NOMO-1 treated with dmso at 0.1 percent for 144 hours (cell line): ENCODE results near the gene FAM174C.

Experiments used
- DNase-seq: peaks from one replicate; lab custom pipeline; 2025; ENCODE audit not compliant: unreplicated experiment; lab: John Stamatoyannopoulos, UW

FAM174C gene

GRCh38 chr19:1284979-1285736 is 9.8 kb downstream of the FAM174C start:
- no peak for DNase-seq

GRCh38 chr19:1285737-1286360 is 10.5 kb downstream of the FAM174C start, which contains the start of gene EFNA2:
EFNA2 (plus strand) TSS chr19:1285873; CDS start chr19:1286169, 296 bp downstream.
- no peak for DNase-seq

DNA sequence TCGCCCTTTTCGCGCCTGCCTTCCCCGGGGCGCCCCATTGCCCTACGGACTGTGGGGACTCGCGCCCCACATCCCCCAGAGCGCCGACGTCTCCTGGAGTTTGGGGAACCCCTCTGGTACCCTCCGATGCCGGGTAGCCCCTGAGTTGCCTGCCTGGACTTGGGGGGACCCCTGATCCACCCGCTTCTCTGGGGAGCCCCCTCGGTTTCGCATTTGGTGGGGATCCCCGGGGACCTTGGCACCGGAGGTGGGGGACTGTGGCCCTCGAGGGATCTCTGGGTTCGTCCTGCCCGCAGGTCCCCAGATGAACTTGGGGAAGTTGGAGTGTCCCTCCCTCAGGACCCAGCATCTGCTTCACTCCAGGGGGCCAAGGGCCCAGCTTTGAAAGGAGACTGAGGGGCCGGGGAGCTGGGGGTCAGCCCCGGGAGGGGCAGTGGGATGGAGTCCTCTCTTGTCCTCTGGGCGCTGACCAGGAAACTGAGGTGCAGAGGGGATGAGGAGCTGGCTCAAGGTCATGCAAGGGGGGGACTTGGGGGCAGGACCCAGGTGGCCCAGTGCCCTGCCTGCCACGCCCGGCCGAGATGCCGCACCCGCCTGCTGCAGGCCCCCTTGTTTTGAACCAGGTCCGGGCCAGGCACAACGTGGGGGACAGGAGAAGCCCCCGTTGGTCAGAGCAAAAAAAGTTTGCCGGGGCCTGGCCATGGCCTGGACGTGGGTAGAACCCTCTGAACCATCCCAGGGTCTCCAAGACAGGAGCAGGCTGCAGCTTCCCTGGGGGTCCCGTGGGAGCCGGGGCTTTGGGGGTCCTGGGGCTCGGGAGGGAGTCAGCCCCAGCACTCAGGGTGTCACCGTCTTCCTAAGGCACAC is 11.4 kb downstream of the FAM174C start:
- DNase-seq: no peak

- DNase-seq: no peak
These were observed 12.3 kb downstream of the FAM174C start for GRCh38 chr19:1287354-1288225.

DNA sequence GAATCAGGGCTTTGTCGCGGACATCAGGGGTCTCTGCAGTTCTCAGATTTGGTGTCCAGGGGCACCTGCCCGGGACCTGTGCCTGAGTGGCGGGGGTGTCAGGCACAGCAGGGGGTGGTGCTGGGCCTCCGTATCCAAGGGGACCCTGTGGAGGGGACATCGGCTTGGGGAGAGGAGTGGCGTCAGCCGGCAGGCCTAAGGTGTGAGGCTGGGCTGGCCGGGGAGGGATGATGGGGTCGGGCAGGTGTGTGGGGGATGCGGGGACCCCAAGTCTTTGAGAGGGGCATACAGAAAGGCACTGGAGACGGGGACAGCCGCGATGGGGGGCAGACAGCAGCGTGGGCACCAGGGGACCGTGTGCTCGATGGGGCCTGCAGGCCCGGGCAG is 12.9 kb downstream of the FAM174C start:
- no peak for DNase-seq

- no peak for DNase-seq
These were observed 13.7 kb downstream of the FAM174C start for GRCh38 chr19:1288833-1289685.

GRCh38 chr19:1289686-1290025 is 14.3 kb downstream of the FAM174C start:
- no peak for DNase-seq

DNA sequence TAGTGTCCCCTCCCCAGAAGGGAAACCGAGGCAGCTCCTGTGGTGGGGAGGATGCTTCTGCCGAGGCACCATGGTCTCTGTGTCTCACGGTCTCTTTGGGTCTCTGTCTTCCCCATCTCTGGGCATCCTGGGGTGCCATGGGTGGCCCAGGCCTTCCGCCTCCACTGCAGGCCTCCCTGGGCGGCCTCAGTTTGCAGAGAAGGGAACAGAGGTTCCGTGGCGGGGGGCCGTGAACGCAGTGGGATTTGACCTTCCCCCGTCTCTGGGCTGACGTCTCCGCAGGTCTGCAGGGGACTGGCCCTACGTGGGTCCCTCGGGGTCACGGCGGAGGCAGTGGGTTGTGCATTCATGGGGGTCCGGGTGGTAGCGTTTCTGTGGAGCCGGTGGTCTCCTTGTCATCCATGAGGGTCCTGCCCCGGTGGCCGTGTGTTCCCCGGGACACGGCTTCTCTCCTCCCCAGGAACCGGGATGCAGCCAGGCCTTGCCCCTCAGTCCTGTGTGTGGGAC is 14.9 kb downstream of the FAM174C start:
- no peak for DNase-seq

DNA sequence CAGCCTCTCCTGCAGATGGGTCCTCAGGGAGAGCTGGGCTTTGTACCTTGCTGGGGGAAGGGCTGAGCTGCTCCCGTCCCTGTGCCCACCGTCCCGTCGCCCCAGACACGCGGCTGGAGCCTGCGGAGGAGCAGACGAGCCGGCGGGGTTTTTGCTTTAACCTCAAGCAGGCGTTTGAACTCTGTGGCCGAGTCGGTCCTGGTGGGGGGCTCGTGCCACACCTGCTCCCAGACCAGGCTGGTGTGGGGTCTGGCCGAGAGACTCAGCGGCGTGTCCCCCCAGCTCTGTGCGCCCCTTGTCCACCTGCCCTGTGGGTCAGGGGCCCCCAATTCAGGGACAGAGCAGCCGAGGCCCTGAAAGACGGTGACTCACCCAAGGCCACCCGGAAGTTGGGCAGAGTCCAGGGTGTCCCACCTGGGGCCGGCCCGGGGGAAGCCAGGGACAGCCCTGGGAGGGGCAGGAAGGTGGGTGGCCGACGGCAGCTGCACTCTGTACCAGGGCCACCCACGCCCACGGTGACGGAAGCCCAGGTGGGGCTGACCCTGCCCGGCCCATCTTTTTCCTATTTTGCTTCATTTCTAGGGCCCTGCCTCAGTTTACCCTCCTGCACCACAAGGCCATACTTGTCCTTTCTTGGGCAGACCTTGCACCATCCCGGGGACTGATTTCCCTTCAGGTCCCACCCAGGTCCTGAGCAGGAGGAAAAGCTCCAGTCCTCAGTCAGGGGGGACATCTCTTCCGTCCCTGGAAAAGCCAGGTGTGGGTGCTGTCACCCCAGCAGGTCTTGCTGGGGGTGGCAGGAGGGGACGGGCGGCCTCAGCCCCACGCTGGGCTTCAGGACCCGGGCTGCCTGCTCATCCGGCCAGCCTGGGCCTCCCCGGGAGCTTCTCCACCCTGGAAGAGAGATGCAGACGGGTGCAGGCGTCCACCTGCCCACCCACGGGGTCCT is 15.6 kb downstream of the FAM174C start:
- DNase-seq: no peak

DNA sequence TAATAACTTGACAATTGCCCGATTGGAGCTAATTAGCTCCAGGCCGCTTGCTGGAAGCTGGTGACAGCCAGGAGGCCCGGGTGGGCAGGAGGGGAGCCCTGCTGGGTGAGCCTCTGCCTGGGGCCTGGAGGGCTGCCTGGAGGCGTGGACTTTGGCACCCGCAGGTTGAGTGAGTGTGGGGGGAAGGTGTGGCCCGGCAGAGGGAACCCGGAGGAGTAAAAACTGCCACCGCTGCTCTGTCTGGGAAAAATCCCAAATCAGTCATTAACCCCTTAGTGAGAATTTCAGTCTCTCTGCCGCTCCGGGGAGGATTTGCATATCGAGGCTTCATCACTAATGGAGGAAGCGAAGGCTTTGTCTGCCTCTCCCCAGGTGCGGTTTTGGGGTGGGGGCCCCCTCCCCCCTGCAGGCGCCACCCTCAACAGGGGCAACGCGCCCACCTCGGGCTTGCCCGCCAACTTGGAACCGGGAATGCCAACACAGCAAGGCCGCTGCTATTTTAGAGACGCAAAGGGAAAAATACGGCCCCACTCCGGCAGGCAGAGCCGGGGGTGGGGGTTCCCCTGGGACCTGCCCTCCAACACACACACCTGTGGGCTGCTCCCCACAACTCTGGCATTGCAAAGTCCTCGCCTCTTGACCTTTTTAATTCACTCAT is 16.6 kb downstream of the FAM174C start:
- no peak for DNase-seq

DNA sequence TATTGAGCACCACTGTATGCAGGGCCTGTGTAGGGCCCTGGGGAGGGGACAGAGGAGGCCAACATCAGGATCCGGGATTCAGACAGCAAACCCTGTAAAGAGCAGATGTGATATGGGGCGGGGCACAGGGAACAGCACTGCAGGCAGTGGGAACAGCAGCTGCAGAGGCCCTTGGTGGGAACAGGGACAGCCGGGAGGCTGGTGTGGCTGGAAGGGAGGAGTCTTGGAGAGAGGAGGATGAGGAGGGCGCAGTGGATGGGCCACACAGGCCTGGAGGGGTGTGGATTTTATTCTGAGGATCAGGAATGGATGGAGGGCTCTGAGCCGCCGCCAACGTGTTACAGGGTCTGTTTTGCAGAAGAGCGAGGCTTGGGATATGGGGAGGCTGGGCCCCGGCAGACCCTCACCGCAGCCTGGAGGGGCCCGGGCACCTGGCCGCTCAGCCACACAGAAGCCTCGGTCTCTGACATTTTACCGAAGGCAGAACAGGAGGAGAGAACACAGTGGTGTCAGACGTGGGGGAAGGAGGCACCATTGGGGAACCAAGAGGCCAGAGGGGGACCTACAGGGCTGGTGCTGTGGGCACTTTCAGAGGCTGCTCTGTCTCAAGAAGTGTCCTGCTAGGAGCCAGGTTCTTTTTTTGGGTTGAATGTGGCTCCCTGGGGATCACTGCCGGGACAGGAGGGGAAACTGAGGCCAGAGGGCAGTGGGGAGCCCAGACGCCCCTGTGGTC is 17.3 kb downstream of the FAM174C start:
- DNase-seq: no peak

- DNase-seq: no peak
These were observed 18.7 kb downstream of the FAM174C start for GRCh38 chr19:1293782-1294604.

- no peak for DNase-seq
These were observed 19.4 kb downstream of the FAM174C start for GRCh38 chr19:1294688-1295087.

DNA sequence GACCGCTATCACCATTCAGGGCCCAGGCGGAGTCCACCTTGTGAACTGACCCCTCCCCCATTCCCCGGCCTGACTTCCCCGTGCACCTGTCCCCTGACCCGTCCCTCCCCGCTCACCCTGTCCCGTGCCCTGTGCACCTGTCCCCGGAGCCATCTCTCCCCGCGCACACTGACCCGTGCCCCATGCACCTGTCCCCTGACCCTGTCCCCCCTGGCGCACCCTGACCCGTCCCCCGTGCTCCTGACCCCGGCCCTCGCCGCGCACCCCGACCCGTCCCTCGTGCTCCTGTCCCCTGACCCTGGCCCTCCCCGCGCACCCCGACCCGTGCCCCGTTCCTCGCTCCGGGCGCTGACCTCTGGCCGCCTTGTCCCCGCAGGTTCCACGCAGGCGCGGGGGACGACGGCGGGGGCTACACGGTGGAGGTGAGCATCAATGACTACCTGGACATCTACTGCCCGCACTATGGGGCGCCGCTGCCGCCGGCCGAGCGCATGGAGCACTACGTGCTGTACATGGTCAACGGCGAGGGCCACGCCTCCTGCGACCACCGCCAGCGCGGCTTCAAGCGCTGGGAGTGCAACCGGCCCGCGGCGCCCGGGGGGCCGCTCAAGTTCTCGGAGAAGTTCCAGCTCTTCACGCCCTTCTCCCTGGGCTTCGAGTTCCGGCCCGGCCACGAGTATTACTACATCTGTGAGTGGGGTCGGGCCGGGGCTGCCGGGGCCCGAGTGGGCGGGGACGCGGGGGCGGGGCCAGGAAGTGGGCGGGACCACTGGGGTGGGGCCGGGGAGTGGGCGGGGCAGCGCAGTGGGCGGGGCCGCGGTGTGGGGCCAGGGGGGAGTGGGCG is 20.1 kb downstream of the FAM174C start:
- DNase-seq: no peak

DNA sequence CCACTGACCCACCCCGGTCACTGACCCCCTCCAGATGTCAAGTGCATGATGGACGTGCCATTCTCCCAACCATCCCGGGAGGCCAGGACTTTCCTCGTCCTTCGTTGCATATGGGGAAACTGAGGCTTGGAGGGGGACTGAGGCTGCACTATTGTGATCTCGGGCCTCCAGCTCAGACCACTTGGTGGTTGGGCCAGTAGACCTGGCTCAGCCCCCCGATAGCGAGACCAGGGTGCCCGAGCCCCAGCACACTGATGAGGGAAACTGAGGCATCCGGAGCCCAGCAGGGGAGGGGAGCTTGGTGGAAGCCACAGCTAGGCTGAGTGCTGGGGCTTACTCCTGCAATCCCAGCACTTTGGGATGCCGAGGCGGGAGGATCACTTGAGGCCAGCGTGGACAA is 20.7 kb downstream of the FAM174C start:
- DNase-seq: no peak
